ENCODE data around the gene EXOSC5. TPM values are rescaled to one million over a fixed set of nuclear protein-coding genes. Genes with fewer than 3 reads are reported as not detected.
A peak's percentile ranks its signal among the peaks of the same experiment; 100 is the strongest.

The EXOSC5 gene
- total and polyA plus RNA-seq, 2 of the 4 experiments (the other 2 are of a cell fraction) = 19.0 to 25.2 TPM

- ChIA-PET POLR2A (ENCODE audit: unreplicated experiment) (no interaction called here), CTCF (no interaction called here)
- Histone ChIP-seq H3K23ac (ENCODE audit: low read depth, low read length) (no peak overlapping the region), H4K91ac (ENCODE audit: insufficient read depth, low read depth, low read length) (no peak overlapping the region), H3K4me2 (ENCODE audit: low read depth, low read length) (no peak overlapping the region), H3K4ac (ENCODE audit: low read depth, low read length) (no peak overlapping the region), H2BK120ac (ENCODE audit: low read depth, low read length) (no peak overlapping the region), H2AK5ac (ENCODE audit: low read depth, low read length) (no peak overlapping the region), H3K18ac (ENCODE audit: low read depth, low read length) (no peak overlapping the region), H3K4me1 (ENCODE audit: control insufficient read depth, insufficient read depth, low read length) (peaks cover 4% of the 10 kb centered on the region), H4K8ac (ENCODE audit: low read depth in 2 of 2, low read length in 2 of 2) (no peak overlapping the region), H3K9ac (ENCODE audit: low read depth, low read length) (no peak overlapping the region), H3K9me1 (ENCODE audit: insufficient read depth, low read length) (peaks cover 4% of the 10 kb centered on the region; the same call in 1 of the 2 replicates), H3K14ac (replicated peaks; ENCODE audit: low read depth, low read length) (no peak overlapping the region), H3K27me3 (ENCODE audit: control insufficient read depth, insufficient read depth, low read length) (no peaks in the 10 kb centered on the region), H2AK9ac (replicated peaks; ENCODE audit: low read depth, low read length, poor library complexity) (no peak overlapping the region), H2AFZ (replicated peaks; ENCODE audit: low read length, poor library complexity) (no peak overlapping the region), H3K56ac (ENCODE audit: extremely low read depth, insufficient read depth, low read length) (no peak overlapping the region), H3K9me3 (ENCODE audit: control insufficient read depth, insufficient read depth, low read length) (no peaks in the 10 kb centered on the region), H2BK15ac (ENCODE audit: low read depth, low read length) (no peak overlapping the region), H3K79me1 (ENCODE audit: low read depth in 1 of 2, low read length in 2 of 2) (peaks cover 0 to 5% of the 10 kb centered on the region in 2 experiments; a peak in 3 of 4 replicates), H4K5ac (ENCODE audit: low read depth, low read length) (no peak overlapping the region), H2BK20ac (ENCODE audit: low read depth, low read length) (no peak overlapping the region), H3K4me3 (ENCODE audit: insufficient read depth, low read depth, low read length) (no peak overlapping the region), H4K20me1 (ENCODE audit: insufficient read depth, low read length) (no peaks in the 10 kb centered on the region), H2BK5ac (ENCODE audit: low read depth, low read length, poor library complexity, severe bottlenecking) (no peak overlapping the region), H3K36me3 (ENCODE audit: control insufficient read depth, insufficient read depth, low read length) (peaks cover 24% of the 10 kb centered on the region), H3K27ac (ENCODE audit: insufficient read depth, low read length) (no peak overlapping the region)
- intact Hi-C loops (cut with micrococcal nuclease) = no loop called here
- DNase-seq = peak; percentile 40
- ATAC-seq (ENCODE audit: low read depth) = peak; percentile 65
- TF ChIP-seq CTCF (conservative IDR thresholded peaks at IDR 0.05; ENCODE audit: low read depth, low read length) (no peak), RFX5 (IDR thresholded peaks at IDR 0.05; ENCODE audit: low read depth, low read length) (no peak), MAZ (IDR thresholded peaks at IDR 0.05; ENCODE audit: borderline replicate concordance, low read depth, low read length) (no peak), USF2 (IDR thresholded peaks at IDR 0.05; ENCODE audit: low read depth, low read length) (no peak), ELK1 (IDR thresholded peaks at IDR 0.05; ENCODE audit: borderline replicate concordance, low read depth, low read length) (no peak), SMC3 (IDR thresholded peaks at IDR 0.05; ENCODE audit: low read depth, low read length) (no peak), RAD21 (IDR thresholded peaks at IDR 0.05; ENCODE audit: low read length) (no peak), NFE2L2 (IDR thresholded peaks at IDR 0.05; ENCODE audit: low read depth, low read length) (no peak)
- dilution Hi-C loops (cut with HindIII; ENCODE audit: low sequenced_read_pairs, unreplicated experiment) = no loop called here
- no TSS peak for BruUV-seq (replicated peaks)
- in situ Hi-C loops (cut with MboI; ENCODE audit: low sequenced_read_pairs) = no loop called here
- WGBS, 2 experiments (ENCODE audit: extremely low coverage in 2 of 2, insufficient read length in 1 of 2) = 60% methylated on average over 2 of the region's 4 CpGs; no CpG with 5 or more reads in 1 of the 2 experiments
Measured at GRCh38 chr19:41409288-41409687, 12.1 kb upstream of the EXOSC5 start.
